Measurements from ENCODE around the gene SNED1. TPM values are rescaled to one million over a fixed set of nuclear protein-coding genes. Genes with fewer than 3 reads are reported as not detected.
A peak's percentile ranks its signal among the peaks of the same experiment; 100 is the strongest.

SNED1 gene
- polyA plus RNA-seq, 2 of the 4 experiments (the other 2 are of a cell fraction), result 0.15 to 0.21 TPM

- POLR2A ChIA-PET, result no interaction called here
- FAIRE-seq (no peak), ATAC-seq (peak in 1 of 2 experiments; percentile 39; a peak in 3 of 6 replicates), DNase-seq (ENCODE audit: low read depth in 1 of 2, low spot score in 1 of 2) (no peak)
- CTCF ChIA-PET, result interaction anchor here (1.5 kb wide), 1 partner anchor 21 kb away, joined by 3 read pairs; no protein-coding TSS in a partner anchor
- H3K4me2 ChIP-seq, result no peak overlapping the region
- H3K9me3 ChIP-seq, result no peaks in the 10 kb centered on the region
- no peak overlapping the region for H3K4me3 ChIP-seq
- no peak overlapping the region for H3K27ac ChIP-seq
- WGBS (ENCODE audit: missing lambda C conversion rate), result 81% methylated on average over 8 of the region's 15 CpGs
- no peaks in the 10 kb centered on the region for H3K4me1 ChIP-seq
- TF ChIP-seq KDM5A (IDR thresholded peaks at IDR 0.05) (no peak), RFX5 (IDR thresholded peaks at IDR 0.05) (no peak), ZC3H11A (IDR thresholded peaks at IDR 0.05) (no peak), RARB (CRISPR knock-in tag; IDR thresholded peaks at IDR 0.05) (no peak), POLR2AphosphoS2 (conservative IDR thresholded peaks at IDR 0.05; ENCODE audit: low read length) (no peak), JUN (IDR thresholded peaks at IDR 0.05) (no peak), MAZ (IDR thresholded peaks at IDR 0.05; ENCODE audit: borderline replicate concordance, low read depth, low read length) (no peak), ESRRA (IDR thresholded peaks at IDR 0.05; ENCODE audit: borderline replicate concordance, low read length) (no peak), RAD21 (conservative IDR thresholded peaks at IDR 0.05 in 1 of 2, IDR thresholded peaks at IDR 0.05 in 1 of 2) (no peak), ZNF302 (CRISPR knock-in tag; IDR thresholded peaks at IDR 0.05) (no peak), NFE2L2 (conservative IDR thresholded peaks at IDR 0.05; ENCODE audit: low read length) (no peak), HDAC2 (IDR thresholded peaks at IDR 0.05) (no peak), JUNB (IDR thresholded peaks at IDR 0.05) (no peak), HMGXB4 (CRISPR knock-in tag; IDR thresholded peaks at IDR 0.05; ENCODE audit: borderline replicate concordance) (no peak), CHD2 (IDR thresholded peaks at IDR 0.05; ENCODE audit: low read length, partially characterized antibody) (no peak), CHD4 (IDR thresholded peaks at IDR 0.05; ENCODE audit: borderline replicate concordance) (no peak), EHMT2 (IDR thresholded peaks at IDR 0.05; ENCODE audit: low read depth) (no peak), HEYL (CRISPR knock-in tag; IDR thresholded peaks at IDR 0.05) (no peak), SREBF2 (IDR thresholded peaks at IDR 0.05) (no peak)
- TF ChIP-seq, protein P1, sequence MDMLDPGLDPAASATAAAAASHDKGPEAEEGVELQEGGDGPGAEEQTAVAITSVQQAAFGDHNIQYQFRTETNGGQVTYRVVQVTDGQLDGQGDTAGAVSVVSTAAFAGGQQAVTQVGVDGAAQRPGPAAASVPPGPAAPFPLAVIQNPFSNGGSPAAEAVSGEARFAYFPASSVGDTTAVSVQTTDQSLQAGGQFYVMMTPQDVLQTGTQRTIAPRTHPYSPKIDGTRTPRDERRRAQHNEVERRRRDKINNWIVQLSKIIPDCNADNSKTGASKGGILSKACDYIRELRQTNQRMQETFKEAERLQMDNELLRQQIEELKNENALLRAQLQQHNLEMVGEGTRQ (IDR thresholded peaks at IDR 0.05), result no peak
Measured at GRCh38 chr2:240968731-240969624, 29.4 kb upstream of the SNED1 start.

GRCh38 chr2:240970104-240970503, 28.3 kb upstream of the SNED1 start:
- no peak for TF ChIP-seq SMC3 (IDR thresholded peaks at IDR 0.05)
- no peak for TF ChIP-seq ZNF302 (CRISPR knock-in tag; IDR thresholded peaks at IDR 0.05)
- ATAC-seq, result no peak
- ChIA-PET CTCF (interaction anchor here (0.7 to 1.5 kb wide), 2 partner anchors 14 to 20 kb away, joined by 3 read pairs; no protein-coding TSS in a partner anchor), POLR2A (no interaction called here)
- H3K9me3 ChIP-seq, result no peaks in the 10 kb centered on the region
- 79% methylated on average over 3 of the region's 3 CpGs for WGBS (ENCODE audit: missing lambda C conversion rate)
- H3K27ac ChIP-seq, result no peak overlapping the region
- no peak for DNase-seq (ENCODE audit: low read depth in 1 of 2, low spot score in 1 of 2)
- H3K4me2 ChIP-seq, result no peak overlapping the region
- no peaks in the 10 kb centered on the region for H3K4me1 ChIP-seq
- H3K4me3 ChIP-seq, result no peak overlapping the region
- FAIRE-seq, result no peak

DNA sequence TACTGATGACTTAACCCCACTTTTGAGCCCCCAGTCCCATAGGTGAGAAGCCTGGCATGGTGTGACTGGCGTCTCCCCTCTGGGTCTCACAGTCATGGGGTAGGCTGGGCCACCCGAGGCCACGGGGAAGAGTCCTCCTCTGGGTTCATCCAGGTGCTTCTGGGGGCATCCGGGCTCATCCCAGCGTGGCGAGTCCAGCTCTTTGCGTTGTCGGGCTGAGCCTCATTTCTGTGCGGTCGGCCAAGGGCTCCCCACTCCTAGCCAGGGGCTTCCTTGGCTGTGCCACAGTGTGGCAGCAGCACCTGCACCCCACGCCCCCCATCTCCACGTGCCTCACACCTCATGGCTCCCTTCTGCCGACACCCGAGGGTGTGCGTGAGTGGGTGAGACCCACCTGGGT, 27.6 kb upstream of the SNED1 start:
- CTCF ChIA-PET, result interaction anchor here (0.7 to 1.7 kb wide), 3 partner anchors 13 to 79 kb away, joined by 3 to 4 read pairs (median 3); no protein-coding TSS in a partner anchor
- 45% methylated on average over 5 of the region's 15 CpGs for WGBS (ENCODE audit: missing lambda C conversion rate)

More for the DNA sequence above, 27.6 kb upstream of the SNED1 start:
- no peak overlapping the region for H3K27ac ChIP-seq
- POLR2A ChIA-PET, result no interaction called here
- no peak overlapping the region for H3K4me2 ChIP-seq
- no peaks in the 10 kb centered on the region for H3K9me3 ChIP-seq
- no peak overlapping the region for H3K4me3 ChIP-seq
- DNase-seq (ENCODE audit: low read depth in 1 of 2, low spot score in 1 of 2) (no peak), ATAC-seq (no peak), FAIRE-seq (no peak)
- H3K4me1 ChIP-seq, result no peaks in the 10 kb centered on the region
- TF ChIP-seq SMC3 (IDR thresholded peaks at IDR 0.05) (no peak), RARB (CRISPR knock-in tag; IDR thresholded peaks at IDR 0.05) (no peak), MYC (IDR thresholded peaks at IDR 0.05; ENCODE audit: borderline replicate concordance, low read length) (no peak), JUNB (IDR thresholded peaks at IDR 0.05) (no peak), HOXB5 (CRISPR knock-in tag; IDR thresholded peaks at IDR 0.05) (no peak), ZNF302 (CRISPR knock-in tag; IDR thresholded peaks at IDR 0.05) (no peak), PHF8 (IDR thresholded peaks at IDR 0.05; ENCODE audit: borderline replicate concordance, low read depth) (no peak), EHF (CRISPR knock-in tag; IDR thresholded peaks at IDR 0.05) (no peak), TFCP2L1 (CRISPR knock-in tag; IDR thresholded peaks at IDR 0.05) (no peak), CEBPB (IDR thresholded peaks at IDR 0.05) (no peak), POLR2A (IDR thresholded peaks at IDR 0.05; ENCODE audit: low read length) (no peak)
- TF ChIP-seq, protein P2, sequence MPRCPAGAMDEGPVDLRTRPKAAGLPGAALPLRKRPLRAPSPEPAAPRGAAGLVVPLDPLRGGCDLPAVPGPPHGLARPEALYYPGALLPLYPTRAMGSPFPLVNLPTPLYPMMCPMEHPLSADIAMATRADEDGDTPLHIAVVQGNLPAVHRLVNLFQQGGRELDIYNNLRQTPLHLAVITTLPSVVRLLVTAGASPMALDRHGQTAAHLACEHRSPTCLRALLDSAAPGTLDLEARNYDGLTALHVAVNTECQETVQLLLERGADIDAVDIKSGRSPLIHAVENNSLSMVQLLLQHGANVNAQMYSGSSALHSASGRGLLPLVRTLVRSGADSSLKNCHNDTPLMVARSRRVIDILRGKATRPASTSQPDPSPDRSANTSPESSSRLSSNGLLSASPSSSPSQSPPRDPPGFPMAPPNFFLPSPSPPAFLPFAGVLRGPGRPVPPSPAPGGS (IDR thresholded peaks at IDR 0.05), result no peak
- TF ChIP-seq, protein P3, sequence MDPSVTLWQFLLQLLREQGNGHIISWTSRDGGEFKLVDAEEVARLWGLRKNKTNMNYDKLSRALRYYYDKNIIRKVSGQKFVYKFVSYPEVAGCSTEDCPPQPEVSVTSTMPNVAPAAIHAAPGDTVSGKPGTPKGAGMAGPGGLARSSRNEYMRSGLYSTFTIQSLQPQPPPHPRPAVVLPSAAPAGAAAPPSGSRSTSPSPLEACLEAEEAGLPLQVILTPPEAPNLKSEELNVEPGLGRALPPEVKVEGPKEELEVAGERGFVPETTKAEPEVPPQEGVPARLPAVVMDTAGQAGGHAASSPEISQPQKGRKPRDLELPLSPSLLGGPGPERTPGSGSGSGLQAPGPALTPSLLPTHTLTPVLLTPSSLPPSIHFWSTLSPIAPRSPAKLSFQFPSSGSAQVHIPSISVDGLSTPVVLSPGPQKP (IDR thresholded peaks at IDR 0.05; ENCODE audit: low read depth, low read length), result no peak
